Erythroblast (primary cell): ENCODE data around the gene NEDD9.

Experiments
- DNase-seq, 2 experiments: peaks; one replicate each; lab custom pipeline; 2025; lab: John Stamatoyannopoulos, UW
- GATA1 ChIP-seq: IDR thresholded peaks from 2 replicates; pipeline ENCODE4 v1.6.1; 2011; ENCODE audit warnings: low read depth, mild to moderate bottlenecking, control low read depth, low read length, moderate library complexity
- POLR2A ChIP-seq: IDR thresholded peaks from 2 replicates; pipeline ENCODE4 v1.6.1; 2011; ENCODE audit warnings: mild to moderate bottlenecking, low read length

Gene NEDD9

DNA sequence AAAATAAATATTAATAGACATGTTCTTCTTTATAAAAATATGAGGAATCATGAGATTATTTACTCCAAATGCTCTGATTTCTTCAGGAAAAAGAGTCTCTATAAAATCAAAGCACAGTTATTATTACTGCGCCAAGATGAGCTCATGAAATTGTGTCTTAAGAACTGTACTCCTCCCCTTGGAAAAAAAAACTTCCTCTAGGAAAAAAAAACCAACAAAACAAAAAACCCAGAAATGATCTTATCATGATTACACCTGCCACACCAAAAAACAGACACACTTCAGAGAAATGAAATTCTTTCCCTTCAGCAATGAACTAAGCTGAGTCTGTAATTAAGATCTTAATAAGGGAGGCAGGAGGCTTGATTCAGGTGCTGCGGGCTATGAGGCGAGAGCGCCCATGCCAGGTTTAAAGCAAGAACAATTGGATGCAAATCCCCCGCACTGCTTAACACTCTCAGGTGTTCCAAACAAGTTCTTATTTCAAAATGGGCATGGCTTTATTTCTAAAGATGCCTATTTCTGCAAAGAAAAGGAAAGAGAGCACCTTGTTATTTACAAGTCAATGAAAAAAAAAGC lies 9.1 kb downstream of the NEDD9 start:
- no peak for TF ChIP-seq POLR2A
- no peak for TF ChIP-seq GATA1
- DNase-seq = no peak

DNA sequence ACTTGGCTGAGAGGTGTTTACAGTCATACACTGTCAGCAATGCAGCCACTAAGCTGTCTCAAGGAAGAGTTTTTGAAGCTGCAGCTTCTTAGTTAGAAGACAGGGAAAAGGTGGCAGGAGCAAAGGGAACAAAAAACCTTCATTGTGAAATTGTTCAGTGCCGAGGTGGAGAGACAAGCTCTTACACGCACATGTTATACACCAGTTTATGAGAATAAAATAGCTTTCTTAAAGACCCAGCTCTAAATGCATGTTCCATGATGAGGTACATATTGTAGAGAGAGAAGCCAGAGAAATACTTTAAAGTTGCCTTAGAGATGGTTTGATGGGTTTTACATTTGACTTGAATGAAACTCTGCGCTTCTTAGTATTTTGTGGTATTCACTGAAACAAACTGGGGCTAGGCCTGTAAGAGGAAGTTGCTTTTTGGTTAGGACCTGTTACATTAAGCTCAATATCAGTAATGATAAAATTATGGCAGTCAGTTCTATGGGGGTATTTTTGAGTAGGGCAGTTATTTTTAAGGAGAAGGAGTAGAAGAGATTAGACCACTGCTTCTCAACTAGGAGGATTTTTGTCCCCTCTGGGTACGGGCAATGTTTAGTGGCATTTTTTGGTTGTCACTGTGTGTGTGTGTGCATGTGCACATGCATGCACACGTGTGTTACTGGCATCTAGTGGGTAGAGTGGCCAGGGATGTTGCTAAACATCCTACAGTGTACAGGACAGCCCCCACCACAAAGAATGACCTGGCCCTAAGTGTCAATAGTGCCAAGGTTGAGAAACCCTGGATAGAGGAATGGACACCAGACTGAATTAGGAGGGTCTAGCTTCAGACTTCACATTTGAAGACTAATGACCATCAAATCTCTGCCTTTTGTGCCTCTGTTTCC lies 9.8 kb downstream of the NEDD9 start:
- TF ChIP-seq GATA1 (no peak), POLR2A (no peak)
- DNase-seq = no peak

- TF ChIP-seq GATA1 (no peak), POLR2A (no peak)
- peak in 1 of 2 experiments; percentile 35 for DNase-seq
Observed at GRCh38 chr6:11221623-11222384, 10.7 kb downstream of the NEDD9 start.

GRCh38 chr6:11219400-11219834 lies 13.1 kb downstream of the NEDD9 start:
- DNase-seq = no peak
- TF ChIP-seq GATA1 = no peak
- TF ChIP-seq POLR2A = no peak

DNA sequence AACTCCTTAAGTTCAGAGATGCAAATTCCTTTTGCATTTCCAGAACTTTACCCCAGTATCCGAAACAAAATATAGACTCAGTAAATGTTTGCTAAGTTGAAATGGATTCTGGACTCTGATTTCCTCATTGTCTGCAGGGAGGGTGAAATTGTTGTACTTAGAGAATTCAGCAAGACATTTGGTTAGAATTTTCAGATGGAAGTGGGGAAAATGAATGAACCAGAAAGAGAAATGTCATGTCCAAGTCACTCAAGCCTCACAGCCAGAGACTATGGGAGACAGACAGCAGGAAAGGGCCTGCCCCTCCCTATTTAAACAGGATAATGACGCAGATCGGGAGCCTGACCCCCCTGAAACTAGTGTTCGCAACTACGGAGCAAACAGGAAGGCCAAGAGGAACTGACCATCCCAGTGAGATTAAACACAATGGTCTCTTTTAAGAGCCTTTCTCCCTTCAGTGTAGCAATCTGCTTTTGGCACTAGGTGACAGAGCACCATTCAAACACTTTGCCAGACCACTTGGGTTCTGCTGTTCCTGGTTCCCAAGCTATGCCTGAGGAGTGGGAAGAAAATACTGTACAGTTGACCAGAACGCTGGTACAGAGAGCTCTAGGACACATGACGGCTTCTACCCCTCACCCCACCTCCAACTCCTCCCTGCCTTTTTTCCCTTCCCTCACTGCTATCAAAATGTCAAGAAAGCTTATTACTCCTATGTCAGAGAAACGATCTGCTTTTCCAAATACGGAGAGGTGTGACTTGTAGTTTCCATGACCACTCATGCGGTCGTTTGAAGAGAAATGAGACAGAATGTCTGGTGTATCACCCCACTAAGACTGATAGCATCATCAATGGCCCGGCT lies 13.7 kb downstream of the NEDD9 start:
- DNase-seq = no peak
- TF ChIP-seq GATA1 = no peak
- TF ChIP-seq POLR2A = no peak

GRCh38 chr6:11218102-11218442 lies 14.4 kb downstream of the NEDD9 start:
- DNase-seq = no peak
- TF ChIP-seq GATA1 (no peak), POLR2A (no peak)

- TF ChIP-seq POLR2A = no peak
- TF ChIP-seq GATA1 = no peak
- no peak for DNase-seq
Observed at GRCh38 chr6:11217360-11218101, 14.9 kb downstream of the NEDD9 start.

GRCh38 chr6:11215773-11216172 lies 16.7 kb downstream of the NEDD9 start:
- TF ChIP-seq POLR2A = no peak
- no peak for TF ChIP-seq GATA1
- DNase-seq = no peak

- TF ChIP-seq POLR2A = no peak
- no peak for TF ChIP-seq GATA1
- no peak for DNase-seq
Observed at GRCh38 chr6:11214901-11215300, 17.6 kb downstream of the NEDD9 start.

GRCh38 chr6:11214084-11214833 lies 18.2 kb downstream of the NEDD9 start:
- TF ChIP-seq GATA1 (no peak), POLR2A (no peak)

DNA sequence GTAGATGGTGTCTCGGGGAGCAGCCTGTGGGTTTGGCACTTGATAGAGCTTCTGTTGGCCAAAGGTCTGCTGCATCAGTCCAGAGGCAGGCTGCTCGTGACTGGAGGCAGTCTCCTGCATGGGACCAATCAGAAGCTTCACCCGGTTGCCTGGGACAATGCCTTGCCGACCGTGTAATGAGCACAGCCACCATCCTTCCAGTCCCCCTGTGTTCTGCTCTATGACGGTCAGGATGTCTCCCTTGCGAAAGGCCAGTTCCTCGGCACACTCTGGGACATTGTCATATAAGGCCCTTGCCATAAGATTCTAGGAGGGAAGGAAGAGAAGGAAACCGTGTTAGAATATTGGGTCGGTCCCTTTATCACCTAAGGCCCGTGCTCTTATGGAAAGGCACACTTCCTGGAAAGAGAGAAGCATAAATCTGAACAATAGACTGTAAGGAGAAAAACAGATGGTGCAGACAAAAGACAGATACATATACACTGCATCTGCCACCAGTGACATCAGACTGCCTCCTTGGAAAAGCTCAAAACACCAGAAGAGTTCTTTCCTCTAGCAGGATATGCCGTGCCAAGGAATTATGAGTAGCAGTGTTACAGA lies 18.9 kb downstream of the NEDD9 start:
- TF ChIP-seq GATA1 (no peak), POLR2A (no peak)
- no peak for DNase-seq

More at GRCh38 chr6:11214084-11214833, 18.2 kb downstream of the NEDD9 start:
- no peak for DNase-seq

- TF ChIP-seq GATA1 = no peak
- TF ChIP-seq POLR2A = no peak
- no peak for DNase-seq
Observed at GRCh38 chr6:11212664-11213063, 19.8 kb downstream of the NEDD9 start.
